GM19463 (cell line): Measurements from ENCODE around the gene UBE2A.

ENCODE experiments used
- ATAC-seq: cut with Tn5 transposase; IDR thresholded peaks from one replicate; pipeline ENCODE4 v1.9.1; 2021; ENCODE audit warnings: mild to moderate bottlenecking, moderate library complexity; ENCODE audit not compliant: unreplicated experiment

UBE2A gene

DNA sequence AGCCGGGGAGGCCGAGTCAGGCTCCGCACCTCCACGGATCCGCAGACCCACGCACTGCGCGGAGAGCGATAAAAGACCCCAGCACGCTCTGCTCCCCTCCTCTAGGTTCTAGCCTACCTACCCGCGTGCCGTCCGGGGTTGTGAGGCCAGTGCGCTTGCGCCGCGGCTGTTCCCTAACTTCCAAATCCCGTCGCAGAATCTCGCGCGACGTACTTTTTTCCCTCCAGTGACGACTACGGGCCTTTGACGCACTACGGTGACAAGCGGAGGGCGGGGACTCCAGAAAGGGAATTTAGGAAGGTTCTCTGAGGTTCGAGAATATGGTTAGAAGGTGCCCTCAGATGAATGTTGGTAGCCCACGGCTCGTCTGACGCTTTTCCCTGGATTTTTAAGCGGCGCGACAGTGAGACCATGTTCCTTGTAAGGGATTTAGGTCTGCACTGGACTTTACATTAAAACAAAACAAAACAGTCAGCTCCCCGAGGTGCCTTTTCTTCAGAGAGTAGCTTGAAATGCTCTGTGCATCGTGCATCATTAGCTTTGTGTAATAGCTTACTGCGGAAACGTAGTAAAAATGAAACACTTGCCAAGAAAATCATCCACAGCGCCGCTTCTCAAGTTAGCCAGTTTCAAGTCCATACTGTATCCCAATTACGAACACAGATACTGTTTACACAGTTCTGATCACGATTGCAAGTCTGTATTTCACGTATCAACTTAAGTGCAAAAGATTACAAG is 32.1 kb downstream of the UBE2A start, which contains the start of gene NKRF:
TSS of gene NKRF (minus strand) at position 145 of the 738 bp plus-strand sequence.
- ATAC-seq: peak; percentile 78

DNA sequence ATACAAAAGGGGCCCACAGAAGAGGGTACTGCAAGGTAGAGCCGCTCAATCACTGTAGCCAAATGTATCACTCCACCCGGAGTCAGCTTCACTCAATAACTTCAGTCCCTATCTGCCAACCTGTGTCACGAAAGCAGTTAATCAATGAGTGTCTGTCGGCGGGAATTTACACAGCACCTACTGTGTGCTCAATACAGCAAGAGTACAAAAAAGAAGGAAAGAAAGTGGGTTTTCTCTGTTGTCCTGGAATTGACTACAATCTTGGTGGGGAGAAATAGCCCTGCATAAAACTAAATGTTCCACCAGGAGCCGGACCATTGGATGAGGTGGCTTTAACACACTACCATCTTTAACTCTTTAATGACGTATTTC is 32.6 kb downstream of the UBE2A start:
- ATAC-seq: no peak

DNA sequence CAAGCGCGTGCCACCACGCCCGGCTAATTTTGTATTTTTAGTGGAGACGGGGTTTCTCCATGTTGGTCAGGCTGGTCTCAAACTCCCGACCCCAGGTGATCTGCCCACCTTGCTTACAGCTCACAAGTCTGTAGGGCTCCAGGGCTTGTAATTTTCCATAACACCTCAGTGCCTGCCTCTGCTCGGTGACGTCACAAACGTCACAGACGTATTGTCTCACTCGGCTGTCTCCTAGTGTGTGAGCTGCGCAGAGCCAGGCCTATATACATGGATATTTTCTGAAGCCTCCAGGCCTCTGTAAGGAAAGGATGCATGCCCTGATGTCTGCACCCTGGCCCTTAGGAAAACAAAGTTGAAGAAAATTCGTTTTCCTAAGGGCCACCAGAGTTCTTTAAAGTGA is 40.4 kb downstream of the UBE2A start:
- no peak for ATAC-seq

DNA sequence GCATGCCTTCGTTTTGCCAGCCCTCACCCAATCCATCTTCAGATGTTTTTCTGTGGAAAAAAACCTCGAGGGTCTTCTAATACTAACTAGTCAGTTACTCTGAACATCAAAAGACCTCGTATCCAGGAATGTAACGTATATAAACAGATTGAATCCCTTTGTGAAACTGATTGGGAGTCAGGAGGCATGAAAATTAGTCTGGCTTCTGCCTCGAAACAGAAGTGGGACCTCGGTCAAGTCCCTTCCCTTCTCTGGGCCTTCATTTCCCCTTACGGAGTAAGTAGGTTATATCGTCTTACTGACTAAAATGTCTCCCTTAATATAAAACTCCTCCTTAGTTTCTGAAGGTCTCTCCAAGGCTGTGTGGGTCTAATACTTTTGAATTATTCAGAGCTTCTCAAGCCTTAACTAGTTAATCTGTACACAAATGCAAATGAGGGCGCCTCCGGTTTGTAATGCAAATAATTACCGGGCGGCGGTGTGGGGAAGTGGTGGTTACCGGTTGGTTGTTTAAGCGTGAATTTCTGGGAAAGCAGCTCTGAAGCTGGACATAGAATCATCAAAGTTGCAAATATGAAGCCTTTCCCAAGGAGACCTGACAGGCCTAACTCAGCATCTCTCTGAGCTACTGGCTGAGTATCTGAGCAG is 43.3 kb downstream of the UBE2A start:
- ATAC-seq: peak; percentile 73

DNA sequence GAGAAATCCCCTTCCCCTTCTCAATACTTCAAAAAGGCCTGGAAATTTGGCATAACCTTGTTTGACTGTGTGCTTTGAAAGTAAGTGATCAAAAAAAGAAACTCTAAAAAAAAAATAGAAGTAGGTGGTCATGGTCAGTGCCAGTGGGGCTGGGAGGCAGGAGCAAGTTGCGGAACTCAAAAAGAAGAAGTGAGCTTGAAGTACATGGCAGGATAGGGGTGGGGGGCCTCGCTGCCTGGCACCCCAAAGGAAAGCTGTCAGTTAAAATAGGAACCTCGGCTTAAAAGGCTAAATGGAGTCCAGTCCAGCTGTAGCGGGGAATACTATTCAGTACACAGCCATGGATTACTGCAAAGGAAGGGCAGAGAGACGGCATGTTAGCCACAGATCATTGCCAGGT is 44.1 kb downstream of the UBE2A start:
- no peak for ATAC-seq

DNA sequence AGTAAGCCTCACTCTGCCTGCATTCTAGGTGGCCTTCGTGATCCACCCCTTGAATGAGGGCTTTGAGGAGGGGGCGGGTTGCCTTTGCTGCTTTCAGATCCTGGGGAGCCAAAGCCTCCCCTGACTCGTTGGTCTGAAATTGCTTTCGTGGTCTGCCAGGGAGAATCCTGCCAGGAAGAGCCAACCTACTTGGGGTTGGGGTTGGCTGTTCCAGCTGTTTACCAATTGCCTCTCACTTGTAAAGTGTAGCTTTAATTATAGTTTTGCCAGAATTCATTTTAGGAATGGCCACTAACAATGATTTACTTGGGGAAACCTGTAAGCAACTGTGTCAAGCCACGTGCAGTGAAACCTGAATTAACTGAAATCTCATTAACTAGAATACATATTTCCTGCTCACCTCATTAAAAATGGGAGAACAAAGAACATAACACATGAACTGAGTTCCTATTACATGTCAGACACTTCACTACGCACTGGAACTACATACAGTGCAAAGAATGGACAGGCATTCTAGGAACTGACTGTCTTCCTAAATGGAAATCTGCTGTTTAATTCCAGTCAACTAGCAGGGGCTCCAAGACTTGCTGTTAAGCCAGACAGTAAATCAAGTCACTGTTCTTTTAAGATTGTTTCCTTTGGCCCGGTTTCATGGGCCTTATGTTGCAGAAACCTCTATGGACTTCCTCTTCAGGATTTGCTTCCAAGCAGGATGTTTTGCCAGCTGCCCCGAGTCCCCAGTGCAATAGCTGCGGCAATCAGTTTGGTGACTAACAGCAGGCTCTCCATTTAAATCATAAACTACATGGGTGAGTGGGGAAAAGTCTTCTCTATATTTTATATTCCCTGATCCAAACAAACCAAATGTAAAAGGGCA is 48.2 kb downstream of the UBE2A start:
- no peak for ATAC-seq

DNA sequence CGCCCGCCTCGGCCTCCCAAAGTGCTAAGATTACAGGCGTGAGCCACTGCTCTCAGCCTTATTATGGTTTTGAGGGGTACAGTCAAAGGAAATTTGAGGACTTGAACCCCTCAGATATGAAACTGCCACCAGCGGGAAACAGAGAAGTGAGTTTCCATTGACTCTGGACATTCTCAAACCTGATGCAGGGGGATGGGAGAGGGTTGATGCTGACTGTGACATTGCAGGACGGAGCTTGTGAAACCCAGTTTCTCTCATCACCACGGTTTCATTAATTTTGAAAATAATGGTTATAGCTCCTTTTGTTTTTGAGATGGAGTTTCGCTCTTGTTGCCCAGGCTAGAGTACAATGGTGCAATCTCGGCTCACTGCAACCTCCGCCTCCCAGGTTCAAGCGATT is 50.1 kb downstream of the UBE2A start:
- no peak for ATAC-seq

DNA sequence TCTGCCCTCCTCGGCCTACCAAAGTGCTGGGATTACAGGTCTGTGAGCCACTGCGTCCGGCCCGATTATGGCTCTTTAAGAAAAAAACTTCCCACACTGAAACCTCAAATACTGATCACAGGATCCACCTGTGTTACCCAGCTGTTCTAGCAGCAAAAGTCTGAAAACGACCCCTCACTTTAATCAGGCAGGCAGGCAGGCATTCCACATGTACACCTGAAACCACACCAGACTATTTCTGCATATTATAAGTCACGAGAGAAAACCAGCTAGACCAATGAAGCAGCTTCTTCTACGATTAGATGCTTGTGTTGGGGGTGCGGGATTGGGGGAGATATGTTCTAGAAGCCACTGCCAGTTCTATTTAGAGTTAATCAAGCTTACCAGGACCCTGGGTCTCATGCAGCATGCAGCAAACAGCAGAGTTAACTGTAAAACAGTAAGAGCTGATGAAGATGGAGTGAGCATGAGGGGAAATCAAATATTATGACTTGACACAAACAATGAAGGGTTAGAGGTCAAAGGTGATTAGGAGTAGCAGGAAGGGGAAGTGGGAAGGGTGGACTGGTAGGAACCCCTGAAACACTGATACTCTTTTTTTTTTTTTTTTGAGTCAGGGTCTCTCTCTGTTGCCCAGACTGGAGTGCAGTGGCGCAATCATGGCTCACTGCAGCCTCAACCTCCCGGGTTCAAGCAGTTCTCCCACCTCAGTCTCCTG is 50.7 kb downstream of the UBE2A start:
- ATAC-seq: no peak

DNA sequence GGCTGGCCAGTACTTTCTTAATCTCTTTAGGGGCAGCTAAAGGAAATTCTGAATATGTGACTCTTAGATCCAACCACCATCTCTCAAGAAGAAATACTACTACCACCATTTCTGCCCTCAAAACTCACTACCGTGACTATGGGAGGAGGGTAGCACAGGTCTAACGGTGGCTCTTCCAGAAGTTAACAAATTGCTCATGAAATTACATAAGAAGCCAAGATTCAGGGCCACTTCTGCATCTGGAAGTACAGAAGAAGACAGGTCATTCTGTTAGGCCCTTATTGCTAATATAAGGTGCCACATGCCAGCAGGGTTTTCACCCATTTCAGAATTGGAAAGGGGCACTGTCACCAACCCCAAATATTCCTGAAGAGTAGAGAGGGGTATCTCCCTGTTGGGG is 51.5 kb downstream of the UBE2A start:
- ATAC-seq: no peak
